Activated T-cell treated with anti-CD3 and anti-CD28 coated beads, Interleukin-2, amount 50 U/mL, for 24 hours (primary cell): ENCODE measurements around the gene SLC45A1.
"Not testable (repeated sequence)": the region's sequence is repeated elsewhere in the genome, so short reads cannot be mapped to it uniquely, and the experiment has no call there.

Source experiments
- DNase-seq: peaks from one replicate; pipeline ENCODE4 v3.0.0-alpha.2; 2020
- H3K27ac Mint-ChIP-seq: 2 replicates; pipeline ENCODE4 v1.8.0; 2020; ENCODE audit warnings: mild to moderate bottlenecking, mixed read lengths
- H3K27me3 Mint-ChIP-seq: 2 replicates; pipeline ENCODE4 v1.8.0; 2020; ENCODE audit warnings: mixed read lengths
- H3K36me3 Mint-ChIP-seq: 2 replicates; pipeline ENCODE4 v1.8.0; 2020; ENCODE audit warnings: low read depth, mixed read lengths
- H3K4me1 Mint-ChIP-seq: 2 replicates; pipeline ENCODE4 v1.8.0; 2020; ENCODE audit warnings: low read depth, mixed read lengths
- H3K4me3 Mint-ChIP-seq: 2 replicates; pipeline ENCODE4 v1.8.0; 2020; ENCODE audit warnings: mild to moderate bottlenecking, moderate library complexity, mixed read lengths
- H3K9me3 Mint-ChIP-seq: 2 replicates; pipeline ENCODE4 v1.8.0; 2020; ENCODE audit warnings: mixed read lengths

SLC45A1 gene

DNA sequence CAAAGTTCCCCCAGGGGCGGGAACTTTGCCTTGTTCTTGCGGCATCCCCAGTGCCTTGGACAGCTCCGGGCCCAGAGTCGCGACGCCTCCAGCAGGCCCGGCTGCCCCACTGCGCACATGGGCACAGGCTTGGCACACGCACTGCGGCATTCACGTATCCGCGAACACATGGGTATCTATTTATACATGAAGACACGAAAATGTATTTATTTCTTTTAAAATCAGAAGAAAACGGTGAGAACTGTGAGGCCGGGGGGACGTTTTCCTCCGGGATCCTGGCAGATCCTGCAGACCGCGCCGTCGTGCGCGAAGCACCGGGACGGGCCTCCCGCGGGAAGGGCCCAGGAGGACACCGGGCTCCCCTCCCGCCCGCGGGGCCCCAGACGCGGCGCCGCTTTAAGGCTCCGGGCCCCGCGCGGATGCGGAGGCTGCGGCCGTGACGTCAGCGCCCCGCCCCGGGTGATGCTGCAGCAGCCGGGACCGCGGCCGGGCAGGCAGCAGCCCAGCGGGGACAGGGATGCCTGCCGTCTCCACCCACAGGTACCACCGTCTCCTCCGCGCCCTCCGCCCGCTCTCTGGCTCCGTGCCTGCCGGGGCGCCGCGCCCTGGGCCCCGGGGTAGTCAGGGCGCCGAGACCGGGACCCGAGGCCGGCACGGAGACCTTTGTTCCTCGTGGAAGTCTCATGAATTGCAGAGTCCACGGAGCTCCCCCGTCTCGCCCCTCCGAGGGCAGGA lies at the start of gene SLC45A1:
SLC45A1 (plus strand) TSS at position 468 of the 735 bp plus-strand sequence. CDS start 6,216 bp downstream, outside the sequence.
- peaks cover 24% of the 10 kb centered on the region for H3K4me1 Mint-ChIP-seq
- no peaks in the 10 kb centered on the region for H3K9me3 Mint-ChIP-seq
- peak within 1 kb of the TSS; percentile 47 for H3K27ac Mint-ChIP-seq
- H3K27me3 Mint-ChIP-seq = peaks cover 39% of the 10 kb centered on the region
- peak; percentile 87 for DNase-seq
- H3K36me3 Mint-ChIP-seq = no peaks in the 10 kb centered on the region
- peak within 1 kb of the TSS; percentile 61 for H3K4me3 Mint-ChIP-seq

DNA sequence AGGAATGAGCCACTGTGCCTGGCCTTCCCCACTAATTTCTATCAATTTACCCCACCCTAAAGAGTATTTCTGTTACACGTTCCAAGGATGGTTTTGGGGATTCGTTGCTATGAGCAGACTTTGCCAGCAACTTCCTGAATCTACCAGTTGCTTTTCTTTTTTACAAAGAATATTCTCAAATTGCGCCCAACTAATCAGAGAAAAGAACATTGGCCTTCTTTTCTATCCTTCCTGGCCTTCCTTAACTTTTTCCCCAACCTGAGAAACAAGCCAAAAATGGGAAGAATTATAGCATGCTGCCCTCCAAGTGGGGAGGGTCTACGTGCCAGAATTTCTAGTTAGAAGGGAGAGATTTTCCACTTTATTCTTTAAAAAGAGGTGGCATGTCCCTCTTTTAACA lies 44.9 kb upstream of the SLC45A1 start:
- Mint-ChIP-seq H3K27me3 (peaks cover 8% of the 10 kb centered on the region), H3K4me3 (no peak overlapping the region), H3K36me3 (no peaks in the 10 kb centered on the region), H3K4me1 (no peaks in the 10 kb centered on the region), H3K9me3 (no peaks in the 10 kb centered on the region), H3K27ac (no peak overlapping the region)
- DNase-seq = no peak

DNA sequence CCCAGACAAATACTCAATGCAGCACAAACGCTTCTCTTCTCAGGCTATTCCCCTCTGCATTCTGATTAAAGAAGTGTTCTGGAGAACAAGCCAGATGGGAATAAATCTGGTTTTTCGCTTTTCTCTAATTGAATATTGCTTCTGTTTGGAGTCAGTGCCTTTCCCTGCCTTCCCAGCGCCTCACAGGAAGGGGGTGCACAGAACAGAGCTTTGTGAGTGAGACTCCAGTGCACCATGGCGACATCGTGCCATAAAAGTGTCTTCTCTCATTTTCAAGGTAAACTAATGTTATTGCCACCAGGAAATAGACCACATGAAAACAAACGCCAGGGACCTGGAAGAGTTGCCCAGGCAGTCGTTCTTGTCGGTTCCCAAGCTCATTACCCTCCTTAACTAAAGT lies 43.6 kb upstream of the SLC45A1 start:
- Mint-ChIP-seq H3K9me3 (no peaks in the 10 kb centered on the region), H3K4me3 (no peak overlapping the region), H3K27ac (no peak overlapping the region), H3K4me1 (no peaks in the 10 kb centered on the region), H3K27me3 (peaks cover 11% of the 10 kb centered on the region), H3K36me3 (no peaks in the 10 kb centered on the region)
- no peak for DNase-seq

DNA sequence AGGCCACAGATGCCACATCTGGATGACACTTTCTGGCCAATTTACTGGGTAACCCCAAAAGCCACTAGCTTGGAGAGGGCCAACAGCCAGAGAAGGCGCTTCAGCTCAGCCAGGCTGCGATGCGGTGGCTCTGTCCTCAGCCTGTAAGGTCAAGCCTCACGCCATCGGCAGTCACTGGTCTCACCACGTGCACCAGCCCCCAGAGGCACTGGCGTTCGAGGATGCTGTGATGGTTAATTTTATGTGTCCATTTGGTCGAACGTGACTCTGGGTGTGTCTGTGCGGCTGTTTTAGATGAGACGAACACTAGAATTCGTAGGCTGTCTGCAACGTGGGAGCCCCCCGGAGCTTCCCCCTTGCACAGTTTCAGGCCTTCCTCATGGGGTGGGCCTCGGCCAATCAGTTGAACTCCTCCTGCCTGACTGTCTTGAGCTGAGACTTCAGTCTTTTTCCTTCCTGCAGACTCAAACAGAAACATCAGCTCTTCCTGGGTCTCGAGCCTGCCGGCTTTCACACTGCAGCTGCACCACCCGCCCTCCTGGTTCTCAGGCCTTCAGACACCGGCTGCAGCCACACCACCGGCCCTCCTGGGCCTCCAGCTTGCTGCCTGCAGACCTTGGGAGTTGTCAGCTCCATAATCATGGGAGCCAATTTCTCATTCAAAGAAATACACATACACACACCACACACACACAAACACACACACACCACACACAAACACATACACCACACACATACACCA lies 41.6 kb upstream of the SLC45A1 start:
- H3K36me3 Mint-ChIP-seq = no peaks in the 10 kb centered on the region
- H3K27me3 Mint-ChIP-seq = peaks cover 13% of the 10 kb centered on the region
- no peak overlapping the region for H3K4me3 Mint-ChIP-seq
- no peak for DNase-seq
- H3K9me3 Mint-ChIP-seq = peaks cover 5% of the 10 kb centered on the region
- H3K4me1 Mint-ChIP-seq = no peaks in the 10 kb centered on the region
- H3K27ac Mint-ChIP-seq = no peak overlapping the region

DNA sequence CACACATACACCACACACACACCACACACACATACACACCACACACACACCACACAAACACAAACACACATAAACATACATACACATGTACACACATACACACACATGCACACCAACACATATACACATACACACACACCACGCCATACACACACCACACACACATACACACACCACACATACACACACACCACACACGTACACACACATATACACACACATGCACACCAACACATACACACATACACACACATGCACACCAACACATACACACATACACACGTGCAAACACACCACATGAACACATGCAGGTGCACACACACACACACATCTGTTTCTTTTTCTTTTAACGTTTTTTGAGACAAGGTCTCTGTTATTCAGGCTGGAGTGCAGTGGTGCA lies 41.0 kb upstream of the SLC45A1 start:
- Mint-ChIP-seq H3K4me3 (no peak overlapping the region), H3K4me1 (peaks cover 5% of the 10 kb centered on the region), H3K27ac (no peak overlapping the region), H3K9me3 (peaks cover 5% of the 10 kb centered on the region), H3K27me3 (peaks cover 18% of the 10 kb centered on the region), H3K36me3 (no peaks in the 10 kb centered on the region)
- DNase-seq = no peak

DNA sequence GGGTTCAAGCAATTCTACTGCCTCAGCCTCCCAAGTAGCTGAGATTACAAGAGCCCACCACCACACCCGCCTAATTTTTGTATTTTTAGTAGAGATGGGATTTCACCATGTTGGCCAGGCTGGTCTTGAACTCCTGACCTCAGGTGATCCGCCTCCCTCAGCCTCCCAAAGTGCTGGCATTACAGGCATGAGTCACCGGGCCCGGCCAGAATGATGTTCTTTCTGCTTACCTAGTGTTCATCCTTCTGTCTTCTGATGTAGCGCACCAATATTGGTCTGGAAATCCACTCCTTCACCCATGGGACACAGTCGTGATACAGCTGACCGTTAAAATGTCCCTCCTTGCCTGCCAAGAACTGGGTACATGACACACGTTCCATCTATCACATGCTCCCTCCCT lies 39.2 kb upstream of the SLC45A1 start:
- Mint-ChIP-seq H3K27me3 (peaks cover 30% of the 10 kb centered on the region), H3K4me1 (peaks cover 23% of the 10 kb centered on the region)
- DNase-seq, H3K36me3 Mint-ChIP-seq, H3K4me3 Mint-ChIP-seq, H3K9me3 Mint-ChIP-seq, H3K27ac Mint-ChIP-seq: not testable (repeated sequence)

DNA sequence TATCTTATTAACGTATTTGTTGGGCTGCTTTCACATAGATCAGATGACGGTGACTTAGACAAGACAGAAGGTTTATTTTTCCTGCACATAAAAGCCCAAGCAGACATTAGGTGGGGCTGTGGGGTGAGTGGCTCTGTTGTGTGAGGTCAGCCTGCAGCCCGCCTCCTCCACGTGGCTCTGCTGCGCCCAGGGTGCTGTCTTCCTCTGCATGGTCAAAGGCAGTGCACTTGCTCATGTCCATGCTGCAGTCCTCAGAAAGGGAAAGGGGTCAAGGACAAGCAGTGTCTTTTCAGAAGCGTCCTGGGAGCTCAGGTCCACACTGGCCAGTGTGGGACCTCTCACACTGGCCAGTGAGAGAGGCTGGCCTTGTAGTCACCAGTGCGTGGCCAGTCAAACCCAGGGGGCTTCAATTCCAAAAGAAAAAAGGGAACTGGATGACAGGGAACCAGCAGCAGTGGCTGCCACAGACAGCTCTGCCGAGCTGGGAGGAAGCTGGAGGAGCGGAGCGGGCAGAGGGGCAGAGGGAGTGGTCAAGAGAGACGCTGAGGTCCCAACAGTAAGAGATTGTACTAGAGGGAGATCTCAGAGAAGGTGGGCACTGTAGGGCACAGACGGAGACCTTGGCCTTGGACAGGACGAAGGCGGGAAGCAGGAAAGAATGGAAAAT lies 35.9 kb upstream of the SLC45A1 start:
- peak overlapping the region; percentile 94 for H3K27ac Mint-ChIP-seq
- no peak for DNase-seq
- H3K4me3 Mint-ChIP-seq = no peak overlapping the region
- H3K9me3 Mint-ChIP-seq = peaks cover 5% of the 10 kb centered on the region
- peaks cover 28% of the 10 kb centered on the region for H3K4me1 Mint-ChIP-seq
- no peaks in the 10 kb centered on the region for H3K36me3 Mint-ChIP-seq
- H3K27me3 Mint-ChIP-seq = peaks cover 45% of the 10 kb centered on the region

DNA sequence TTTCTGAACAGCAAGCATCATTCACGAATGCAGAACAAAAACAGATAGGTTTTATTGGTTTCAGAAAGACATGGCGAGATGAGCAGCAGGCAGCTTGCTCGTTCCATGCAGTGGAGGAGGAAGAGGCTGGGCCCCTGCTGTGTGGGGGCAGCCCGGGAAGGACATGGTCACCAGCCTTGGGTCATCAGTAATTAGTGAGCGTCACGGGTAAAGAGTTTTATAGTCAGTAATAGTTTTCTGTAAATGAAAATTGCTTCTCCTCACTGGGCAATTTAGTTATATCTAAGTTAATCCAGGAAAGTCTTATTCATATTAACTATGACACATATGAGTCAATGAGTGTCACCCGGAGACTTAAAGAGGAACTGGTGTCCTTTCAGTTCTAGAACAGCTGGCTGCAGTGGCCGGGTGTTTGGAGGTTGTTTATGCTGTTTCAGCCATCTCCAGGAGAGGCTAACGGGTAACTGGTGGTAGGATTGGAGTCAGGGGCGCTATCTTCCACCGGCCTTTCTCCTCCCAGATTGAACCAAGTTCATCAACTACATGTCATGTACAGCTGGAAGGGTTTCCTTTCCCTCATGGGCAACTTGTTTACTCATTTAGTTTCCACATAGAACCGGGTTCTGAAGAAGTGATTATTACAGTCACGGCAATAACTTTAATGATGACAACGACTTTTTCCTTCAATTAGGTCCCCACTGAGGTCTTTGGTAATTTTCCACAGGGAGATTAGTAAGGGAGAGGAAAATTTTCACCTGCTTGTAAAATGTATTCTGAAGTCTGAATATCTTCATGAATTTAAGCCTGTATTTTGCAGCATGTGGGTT lies 34.6 kb upstream of the SLC45A1 start:
- Mint-ChIP-seq H3K27me3 (peaks cover 45% of the 10 kb centered on the region), H3K4me1 (peaks cover 28% of the 10 kb centered on the region), H3K4me3 (peak overlapping the region; percentile 49), H3K36me3 (no peaks in the 10 kb centered on the region), H3K9me3 (peaks cover 5% of the 10 kb centered on the region), H3K27ac (peak overlapping the region; percentile 94)
- peak; percentile 47 for DNase-seq

DNA sequence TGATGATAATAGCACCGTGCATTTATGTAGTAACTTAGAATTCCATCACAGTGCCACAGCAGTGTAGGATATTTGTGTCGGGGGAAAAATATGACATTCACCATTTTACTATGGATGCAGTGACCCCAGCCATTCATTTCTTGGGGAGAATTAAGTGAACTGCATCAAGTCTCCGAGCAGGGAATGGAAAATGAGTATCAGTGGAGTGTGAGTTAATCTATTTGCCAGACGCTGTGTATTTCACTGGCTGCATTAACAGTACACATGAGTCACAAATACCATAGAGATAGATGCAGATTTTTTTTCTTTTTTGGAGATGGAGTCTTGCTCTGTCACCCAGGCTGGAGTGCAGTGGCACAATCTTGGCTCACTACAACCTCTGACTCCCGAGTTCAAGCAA lies 33.8 kb upstream of the SLC45A1 start:
- Mint-ChIP-seq H3K27me3 (peaks cover 42% of the 10 kb centered on the region), H3K4me3 (no peak overlapping the region), H3K27ac (peak overlapping the region; percentile 94), H3K9me3 (peaks cover 5% of the 10 kb centered on the region), H3K4me1 (peaks cover 28% of the 10 kb centered on the region), H3K36me3 (no peaks in the 10 kb centered on the region)
- DNase-seq = no peak

DNA sequence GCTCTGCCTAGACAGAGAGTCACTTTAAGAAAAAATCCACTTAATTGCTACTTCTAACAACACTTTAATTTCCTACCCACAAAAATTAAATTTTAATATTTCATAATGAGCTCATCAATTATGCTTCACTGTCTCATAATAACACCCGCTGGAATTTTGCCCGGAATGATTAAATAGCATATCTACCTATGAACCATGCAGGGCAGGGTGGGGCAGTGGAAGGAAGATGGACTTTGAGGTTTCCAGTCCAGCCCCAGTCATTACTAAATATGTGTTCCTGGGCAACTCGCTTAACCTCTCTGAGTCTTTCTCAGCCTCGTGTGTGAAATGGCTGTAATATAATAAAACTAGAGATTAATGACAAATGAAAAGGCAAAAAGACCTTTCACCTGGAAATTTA lies 32.8 kb upstream of the SLC45A1 start:
- peaks cover 5% of the 10 kb centered on the region for H3K9me3 Mint-ChIP-seq
- H3K36me3 Mint-ChIP-seq = no peaks in the 10 kb centered on the region
- H3K4me1 Mint-ChIP-seq = peaks cover 28% of the 10 kb centered on the region
- no peak overlapping the region for H3K27ac Mint-ChIP-seq
- H3K27me3 Mint-ChIP-seq = peaks cover 42% of the 10 kb centered on the region
- no peak for DNase-seq
- H3K4me3 Mint-ChIP-seq = no peak overlapping the region

DNA sequence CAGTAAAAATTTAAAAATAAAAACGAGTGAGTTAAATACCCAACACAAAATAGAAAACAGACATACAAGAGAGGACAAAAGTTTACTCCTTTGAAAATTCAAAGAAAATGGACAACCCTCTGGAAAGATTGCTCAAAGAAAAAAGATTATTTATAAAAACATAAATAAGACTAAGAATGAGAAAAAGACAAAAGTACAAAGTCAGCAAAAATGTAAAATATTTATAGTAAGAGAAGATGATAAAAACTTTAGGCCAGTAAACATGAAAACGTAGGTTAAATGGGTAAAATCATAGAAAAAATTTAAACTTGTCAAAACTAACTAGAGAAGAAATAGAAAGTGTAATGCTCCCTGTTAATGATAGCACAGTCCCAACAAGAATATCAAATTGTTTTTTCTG lies 31.9 kb upstream of the SLC45A1 start:
- Mint-ChIP-seq H3K27me3 (peaks cover 39% of the 10 kb centered on the region), H3K4me3 (no peak overlapping the region), H3K9me3 (peaks cover 2% of the 10 kb centered on the region), H3K27ac (no peak overlapping the region), H3K36me3 (no peaks in the 10 kb centered on the region), H3K4me1 (peaks cover 28% of the 10 kb centered on the region)
- no peak for DNase-seq

DNA sequence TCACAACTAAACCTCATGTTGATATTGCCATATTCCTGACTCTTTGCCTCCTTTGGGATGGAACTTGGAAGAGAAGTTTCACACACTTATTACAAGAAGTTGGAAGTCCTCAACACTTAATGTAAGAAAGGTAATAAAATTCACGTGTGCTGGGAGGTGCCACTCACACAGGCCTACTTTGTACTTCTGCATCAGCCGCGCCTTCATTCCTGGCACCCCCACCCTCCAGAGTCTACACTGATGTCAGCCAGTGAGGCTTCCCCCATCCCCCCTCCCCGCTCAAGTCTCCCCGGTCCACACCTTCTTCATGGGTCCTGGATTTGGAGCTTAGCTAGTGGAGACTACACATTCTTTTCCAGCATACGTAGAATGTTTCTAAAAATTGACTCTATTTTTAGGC lies 24.8 kb upstream of the SLC45A1 start:
- no peaks in the 10 kb centered on the region for H3K4me1 Mint-ChIP-seq
- no peak overlapping the region for H3K4me3 Mint-ChIP-seq
- DNase-seq = no peak
- no peaks in the 10 kb centered on the region for H3K9me3 Mint-ChIP-seq
- no peaks in the 10 kb centered on the region for H3K36me3 Mint-ChIP-seq
- H3K27ac Mint-ChIP-seq = no peak overlapping the region
- H3K27me3 Mint-ChIP-seq = no peaks in the 10 kb centered on the region

DNA sequence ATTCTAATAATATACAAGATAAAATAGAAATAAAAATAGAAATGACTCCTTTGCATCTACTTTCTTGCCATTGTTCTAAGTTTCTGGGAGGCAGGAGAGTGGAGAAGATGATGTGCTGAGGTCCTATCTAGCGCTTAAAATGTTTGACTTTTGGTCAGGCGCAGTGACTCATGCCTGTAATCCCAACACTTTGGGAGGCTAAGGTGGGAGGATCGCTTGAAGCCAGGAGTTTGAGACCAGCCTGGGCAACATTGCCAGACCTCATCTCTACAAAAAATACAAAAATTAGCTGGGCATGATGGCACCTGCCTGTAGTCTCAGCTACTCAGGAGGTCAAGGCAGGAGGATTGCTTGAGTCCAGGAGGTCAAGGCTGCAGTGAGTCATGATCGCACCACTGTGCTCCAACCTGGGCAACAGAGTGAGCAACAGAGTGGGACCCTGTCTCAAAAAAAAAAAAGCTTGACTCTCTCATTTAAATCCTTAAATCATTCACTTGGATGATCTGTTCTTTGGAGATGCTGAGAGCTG lies 24.2 kb upstream of the SLC45A1 start:
- Mint-ChIP-seq H3K27me3 (no peaks in the 10 kb centered on the region), H3K36me3 (no peaks in the 10 kb centered on the region), H3K4me1 (no peaks in the 10 kb centered on the region), H3K27ac (no peak overlapping the region), H3K9me3 (no peaks in the 10 kb centered on the region), H3K4me3 (no peak overlapping the region)
- DNase-seq = no peak

DNA sequence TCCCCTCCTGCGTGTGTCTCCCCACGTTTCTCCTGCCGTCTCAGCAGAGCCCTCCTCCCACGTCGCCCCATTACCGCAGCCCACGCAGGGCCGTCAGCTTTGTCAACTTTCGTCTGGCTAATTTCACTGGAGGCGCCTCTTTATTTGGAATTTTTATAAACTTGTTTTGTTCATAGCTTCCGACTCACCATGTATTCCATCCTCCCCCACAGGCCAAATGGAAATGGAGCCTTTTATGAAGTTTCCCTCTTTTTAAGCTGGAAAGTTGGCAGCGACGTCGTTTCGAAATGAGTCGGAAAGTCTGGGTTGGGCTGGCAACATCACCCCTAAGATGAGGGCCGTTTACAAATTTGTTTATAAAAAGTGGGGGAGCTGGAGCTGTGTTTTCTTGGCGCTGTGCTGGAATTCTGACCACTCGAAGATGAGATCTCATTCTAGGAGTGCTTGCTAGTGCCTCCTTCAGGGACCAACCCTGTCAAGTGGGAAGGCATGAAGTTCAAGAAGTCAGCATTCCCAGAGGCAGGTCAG lies 23.7 kb upstream of the SLC45A1 start:
- Mint-ChIP-seq H3K36me3 (no peaks in the 10 kb centered on the region), H3K4me3 (no peak overlapping the region), H3K27ac (no peak overlapping the region), H3K4me1 (no peaks in the 10 kb centered on the region), H3K9me3 (no peaks in the 10 kb centered on the region), H3K27me3 (no peaks in the 10 kb centered on the region)
- DNase-seq = no peak
